Measurements from ENCODE around the gene ZFP69B. TPM values are rescaled to one million over a fixed set of nuclear protein-coding genes. Genes with fewer than 3 reads are reported as not detected.

Gene ZFP69B
- total and polyA plus RNA-seq, 2 donors (not counting 3 experiments of a cell fraction or from before 2014, with no cell fraction given): 0.81 to 3.4 TPM

DNA sequence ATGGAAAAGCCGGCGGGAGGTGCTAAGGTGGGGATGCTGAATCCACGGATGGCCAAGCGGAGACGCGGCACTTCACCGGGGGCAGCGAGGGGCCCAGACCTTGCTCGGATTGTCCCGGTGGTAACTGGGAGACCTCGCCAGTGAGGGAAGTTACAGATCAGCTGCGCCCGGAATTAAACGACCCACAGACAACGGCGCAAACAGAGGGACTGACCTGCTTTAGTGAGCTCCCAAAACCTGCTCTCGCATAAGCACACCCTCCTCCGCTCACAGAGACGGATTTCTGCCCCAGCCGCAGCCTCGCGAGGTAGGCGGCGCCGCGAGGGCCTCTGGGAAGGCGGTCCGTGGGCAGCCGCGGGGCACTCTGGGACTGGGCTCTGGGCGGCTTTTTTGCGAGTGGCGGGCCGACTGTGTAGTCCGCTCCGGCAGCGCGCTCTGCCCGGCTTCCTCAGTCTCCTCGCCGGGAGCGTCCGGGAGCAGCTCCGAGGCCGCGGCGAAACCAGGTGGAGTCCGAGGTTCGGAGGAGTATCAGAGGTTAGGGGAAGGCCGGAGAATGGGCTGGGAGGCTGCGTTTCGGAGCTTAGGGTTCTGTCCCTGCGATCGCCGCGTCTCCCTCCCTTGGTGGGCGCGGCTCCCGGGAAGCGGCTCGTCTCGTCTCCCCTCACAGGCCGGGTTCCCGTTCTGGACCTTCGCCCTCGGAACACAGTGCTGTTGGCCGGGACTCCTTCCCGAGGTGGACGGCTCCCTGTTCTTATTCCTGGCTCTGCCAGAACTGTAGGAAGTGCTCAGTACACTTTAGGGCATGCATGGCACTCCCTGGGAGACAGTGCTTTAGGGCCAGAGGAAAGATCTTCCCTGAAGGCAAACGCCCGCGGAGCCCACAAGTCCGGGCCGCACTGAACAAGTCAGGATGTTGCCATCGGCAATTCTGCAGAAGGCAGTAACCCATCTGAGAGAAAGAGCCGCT, 58.4 kb downstream of the ZFP69B start, which contains the start of gene EXO5:
Gene EXO5, plus strand, starts transcription at position 393 of the 967 bp plus-strand sequence. CDS start 5,778 bp downstream, outside the sequence.
- Histone ChIP-seq H3K4me2 (ENCODE audit: insufficient read depth, low read length) (peak within 1 kb of the TSS; percentile 86), H3K4me3 (replicated peaks in 1 of 3; ENCODE audit: insufficient read depth in 1 of 3, low read depth in 1 of 3, low read length in 3 of 3) (peak within 1 kb of the TSS; percentile 61 to 79 (median 78)), H3K36me3 (ENCODE audit: control insufficient read depth in 2 of 2, extremely low read depth in 1 of 2, insufficient read depth in 2 of 2, low read length in 2 of 2) (no peaks in the 10 kb centered on the region), H3K9me1 (replicated peaks; ENCODE audit: control insufficient read depth, extremely low read depth, insufficient read depth, low read length) (no peaks in the 10 kb centered on the region), H4K20me1 (replicated peaks; ENCODE audit: control insufficient read depth, extremely low read depth, insufficient read depth, low read length) (no peaks in the 10 kb centered on the region), H3K9ac (replicated peaks; ENCODE audit: extremely low read depth, insufficient read depth, low read length) (peak within 1 kb of the TSS; percentile 64), H2AFZ (ENCODE audit: low read depth, low read length) (peak within 1 kb of the TSS; percentile 85), H3K9me3 (replicated peaks; ENCODE audit: control insufficient read depth, insufficient read depth, low read length) (no peaks in the 10 kb centered on the region), H3K27me3 (ENCODE audit: control insufficient read depth in 2 of 2, insufficient read depth in 2 of 2, low read length in 2 of 2) (no peaks in the 10 kb centered on the region), H3K27ac (ENCODE audit: insufficient read depth, low read depth, low read length) (peak within 1 kb of the TSS; percentile 13), H3K79me2 (ENCODE audit: control insufficient read depth, insufficient read depth, low read length) (peaks cover 3% of the 10 kb centered on the region), H3K4me1 (ENCODE audit: control insufficient read depth, extremely low read depth, insufficient read depth, low read length) (peaks cover 9% of the 10 kb centered on the region)
- intact Hi-C loops (cut with micrococcal nuclease): loop anchor here (2.0 kb wide), 2 partner anchors 30 to 58 kb away; partner anchors contain the start of gene ZFP69B
- TSS peak; percentile 91 for BruUV-seq (replicated peaks)
- dilution Hi-C loops (cut with MboI; ENCODE audit: extremely low pct_ligation_motif_present, low sequenced_read_pairs): no loop called here
- DNase-seq (ENCODE audit: low read depth, low spot score) (peak; percentile 82), FAIRE-seq (peak; percentile 96)
- peak; percentile 96 for TF ChIP-seq POLR2AphosphoS5 (IDR thresholded peaks at IDR 0.05; ENCODE audit: insufficient read depth, low read depth, low read length)
- TF ChIP-seq, protein P1, sequence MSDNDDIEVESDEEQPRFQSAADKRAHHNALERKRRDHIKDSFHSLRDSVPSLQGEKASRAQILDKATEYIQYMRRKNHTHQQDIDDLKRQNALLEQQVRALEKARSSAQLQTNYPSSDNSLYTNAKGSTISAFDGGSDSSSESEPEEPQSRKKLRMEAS (IDR thresholded peaks at IDR 0.05; ENCODE audit: insufficient read depth, insufficient read length): peak; percentile 22
- peak; percentile 91 for TF ChIP-seq POLR2A (IDR thresholded peaks at IDR 0.05; ENCODE audit: low read depth, low read length)
- TF ChIP-seq GATA2 (IDR thresholded peaks at IDR 0.05; ENCODE audit: insufficient read depth, insufficient read length, low read depth, low read length): no peak
- CTCF ChIA-PET: interaction anchor here (1.0 to 1.7 kb wide), 5 partner anchors 8 to 156 kb away, joined by 3 to 13 read pairs (median 5); partner anchors contain the start of genes ZFP69B and ZNF684
- POLR2A ChIA-PET: interaction anchor here (1.3 to 1.4 kb wide), 2 partner anchors 31 to 59 kb away, joined by 3 to 4 read pairs; partner anchors contain the start of gene ZFP69B

Other genes starting within 250 kb of the ZFP69B start
- not detected in 2 replicates for gene TMCO2, start 202.5 kb upstream of the ZFP69B start, total RNA-seq
- gene TMCO2, start 202.5 kb upstream of the ZFP69B start, polyA plus RNA-seq: not detected in 2 replicates
- 42.5 and 44.7 TPM in 2 replicates for gene ZMPSTE24, start 192.2 kb upstream of the ZFP69B start, total RNA-seq
- 11.7 and 16.9 TPM in 2 replicates for gene ZMPSTE24, start 192.2 kb upstream of the ZFP69B start, polyA plus RNA-seq
- 0.64 and 1.3 TPM in 2 replicates for gene COL9A2, start 133.2 kb upstream of the ZFP69B start, total RNA-seq
- 0.29 and 0.69 TPM in 2 replicates for gene COL9A2, start 133.2 kb upstream of the ZFP69B start, polyA plus RNA-seq
- gene SMAP2, start 76.7 kb upstream of the ZFP69B start, total RNA-seq: 11.1 and 12.0 TPM in 2 replicates
- 7.4 and 8.0 TPM in 2 replicates for gene SMAP2, start 76.7 kb upstream of the ZFP69B start, polyA plus RNA-seq
- gene ZFP69, start 26.8 kb downstream of the ZFP69B start, total RNA-seq: 2.4 and 3.2 TPM in 2 replicates
- 0.78 and 0.98 TPM in 2 replicates for gene ZFP69, start 26.8 kb downstream of the ZFP69B start, polyA plus RNA-seq
- gene EXO5, start 58.3 kb downstream of the ZFP69B start, total RNA-seq: 9.2 and 13.0 TPM in 2 replicates
- gene EXO5, start 58.3 kb downstream of the ZFP69B start, polyA plus RNA-seq: 5.9 and 7.0 TPM in 2 replicates
- 5.5 and 5.8 TPM in 2 replicates for gene ZNF684, start 81.2 kb downstream of the ZFP69B start, total RNA-seq
- 2.4 and 2.9 TPM in 2 replicates for gene ZNF684, start 81.2 kb downstream of the ZFP69B start, polyA plus RNA-seq
- gene RIMS3, start 215.2 kb downstream of the ZFP69B start, total RNA-seq: 0.14 and 0.15 TPM in 2 replicates
- gene RIMS3, start 215.2 kb downstream of the ZFP69B start, polyA plus RNA-seq: 0.08 and 0.14 TPM in 2 replicates
- gene NFYC, start 241.2 kb downstream of the ZFP69B start, total RNA-seq: 44.0 and 51.1 TPM in 2 replicates
- 81.7 and 91.7 TPM in 2 replicates for gene NFYC, start 241.2 kb downstream of the ZFP69B start, polyA plus RNA-seq

Measured in endothelial cell of umbilical vein (primary cell).